Left cardiac atrium (tissue), 4 donors: ENCODE data around the gene ADAMTS19. TPM values are rescaled to one million over a fixed set of nuclear protein-coding genes. Genes with fewer than 3 reads are reported as not detected.
"Not testable (repeated sequence)": the region's sequence is repeated elsewhere in the genome, so short reads cannot be mapped to it uniquely, and the experiment has no call there.

Experiments used
- ATAC-seq, 2 donors: fragments of 200-7000 bp; cut with Tn5 transposase; one replicate each; pipeline ENCODE4 v1.9.1; 2020; ENCODE audit warnings: mild to moderate bottlenecking in 2 of 2, moderate library complexity in 2 of 2
- DNase-seq: peaks from one replicate; pipeline ENCODE4 v3.0.0-alpha.2; 2020
- intact Hi-C, 2 donors: fragments of 100-400 bp; cut with DNase I; formaldehyde crosslinking; loops; one replicate each; pipeline versions ENCODE4 v1.14.1 to v1.15.1; 2022 to 2023
- total RNA-seq, 2 donors: library from RNA; stranded (reverse); fragmentation: NEBNext Ultra II Directional; extraction: Animal tissue kit (Norgen Biotek cat#: 25700); gene quantifications; one replicate each; pipeline ENCODE4 v1.2.1, GENCODE V29; 2021
- donor health status: DM: no; HTN: yes; CAD: no.
- donor health status: DM: no; HTN: yes; CAD: no; lungs with severe emphysema.
- donor health status: DM: yes; HTN: yes; CAD: no.
- donor health status: Dilated cardiomyopathy.

ADAMTS19 gene
- total RNA-seq, 2 donors from 2014 or later = 2.4 to 2.9 TPM

DNA sequence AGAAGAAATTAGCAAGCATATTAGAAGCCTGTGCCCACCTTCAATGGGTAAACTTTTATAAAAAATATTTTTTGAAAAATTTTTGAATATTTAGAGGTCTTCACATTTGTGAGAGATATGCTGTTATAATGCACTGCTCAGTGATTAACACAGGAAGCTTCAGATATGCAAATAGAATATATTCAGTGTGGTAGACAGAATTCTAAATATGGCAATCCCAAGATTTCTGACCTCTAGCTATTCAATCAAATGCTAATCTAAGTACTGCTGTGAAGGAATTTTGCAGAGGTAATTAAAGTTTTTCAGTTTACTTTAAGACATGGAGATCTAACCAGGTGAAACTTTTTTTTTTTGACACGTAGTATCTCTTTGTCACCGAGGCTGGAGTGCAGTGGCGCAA is 103.5 kb downstream of the ADAMTS19 start:
- DNase-seq (no peak), ATAC-seq (no peak)
- intact Hi-C loops = no loop called here

DNA sequence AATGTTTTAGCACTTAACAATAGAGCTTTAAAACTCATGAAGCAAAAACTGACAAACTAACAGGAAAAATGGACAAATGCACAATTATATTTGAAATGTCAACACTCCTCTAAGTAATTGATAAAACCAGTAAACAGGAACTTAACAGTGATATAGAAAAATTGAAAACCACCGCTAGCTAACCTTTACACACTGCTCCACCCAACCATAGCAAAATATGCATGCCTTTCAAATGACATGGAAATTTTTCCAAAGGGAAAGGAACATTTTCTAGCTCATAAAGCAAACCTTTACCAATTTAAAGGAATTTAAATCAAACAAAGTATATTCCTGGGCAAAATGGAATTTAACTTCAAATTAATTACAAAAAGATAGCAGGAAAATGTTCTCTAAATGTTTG is 109.2 kb downstream of the ADAMTS19 start:
- no peak for DNase-seq
- intact Hi-C loops = no loop called here
- no peak for ATAC-seq

DNA sequence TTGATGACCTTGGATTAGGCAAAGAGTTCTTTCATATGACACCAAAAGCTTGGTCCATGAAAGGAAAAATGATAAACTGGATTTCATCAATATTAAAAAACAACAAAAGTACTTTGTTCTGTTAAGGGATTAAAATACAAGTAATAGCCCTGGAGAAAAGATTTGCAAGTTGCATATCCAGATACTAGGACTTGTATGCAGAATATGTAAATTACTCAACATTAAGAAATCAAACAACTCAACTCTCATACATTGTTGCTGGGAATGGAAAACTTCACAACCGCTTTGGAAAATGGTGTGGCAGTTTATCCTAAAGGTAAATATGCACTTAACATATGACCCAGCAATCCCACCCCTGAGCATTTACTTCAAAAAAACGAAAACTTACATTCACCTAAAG is 112.0 kb downstream of the ADAMTS19 start:
- no peak for DNase-seq
- intact Hi-C loops = no loop called here
- ATAC-seq = no peak

DNA sequence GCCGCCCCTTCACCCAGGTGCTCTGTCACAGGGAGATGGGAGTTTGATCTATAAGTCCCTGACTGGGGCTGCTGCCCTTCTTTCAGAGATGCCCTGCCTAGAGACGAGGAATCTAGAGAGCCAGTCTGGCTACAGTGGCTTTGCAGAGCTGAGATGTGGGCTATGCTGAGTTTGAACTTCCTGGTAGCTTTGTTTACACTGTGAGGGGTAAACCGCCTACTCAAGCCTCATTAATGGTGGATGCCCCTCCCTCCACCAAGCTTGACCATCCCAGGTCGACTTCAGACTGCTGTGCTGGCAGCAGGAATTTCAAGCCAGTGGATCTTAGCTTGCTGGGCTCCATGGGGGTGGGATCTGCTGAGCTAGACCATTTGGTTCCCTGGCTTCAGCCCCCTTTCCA is 124.4 kb downstream of the ADAMTS19 start:
- DNase-seq, ATAC-seq, intact Hi-C loops: not testable (repeated sequence)

DNA sequence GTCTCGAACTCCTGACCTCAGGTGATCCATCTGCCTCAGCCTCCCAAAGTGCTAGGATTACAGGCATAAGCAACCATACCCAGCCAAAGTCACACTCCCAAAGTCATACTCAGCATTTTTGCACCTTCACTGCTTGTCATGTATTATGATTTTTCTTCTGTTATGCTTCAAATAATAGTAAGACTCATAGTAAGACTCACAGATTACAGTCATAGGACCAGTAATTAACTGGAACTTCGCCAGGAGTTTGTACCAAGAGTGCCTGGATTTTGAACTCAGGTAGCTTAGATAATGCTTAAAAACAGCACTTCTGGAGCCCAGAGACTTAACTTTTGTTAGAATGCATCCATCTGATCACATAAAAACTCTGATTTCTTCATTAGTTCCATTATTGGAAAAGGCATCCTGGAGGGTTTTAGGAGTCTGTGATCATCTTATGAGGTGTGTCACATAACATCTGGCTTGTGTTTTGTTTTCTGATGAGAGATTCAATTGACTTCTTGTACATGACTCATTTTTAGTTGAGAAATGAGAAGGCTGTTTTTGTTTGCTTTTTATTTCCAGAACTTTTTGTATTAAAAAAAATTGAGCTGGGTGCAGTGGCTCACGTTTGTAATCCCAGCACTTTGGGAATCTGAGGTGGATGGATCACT is 131.5 kb downstream of the ADAMTS19 start:
- ATAC-seq = no peak
- intact Hi-C loops = no loop called here
- no peak for DNase-seq

DNA sequence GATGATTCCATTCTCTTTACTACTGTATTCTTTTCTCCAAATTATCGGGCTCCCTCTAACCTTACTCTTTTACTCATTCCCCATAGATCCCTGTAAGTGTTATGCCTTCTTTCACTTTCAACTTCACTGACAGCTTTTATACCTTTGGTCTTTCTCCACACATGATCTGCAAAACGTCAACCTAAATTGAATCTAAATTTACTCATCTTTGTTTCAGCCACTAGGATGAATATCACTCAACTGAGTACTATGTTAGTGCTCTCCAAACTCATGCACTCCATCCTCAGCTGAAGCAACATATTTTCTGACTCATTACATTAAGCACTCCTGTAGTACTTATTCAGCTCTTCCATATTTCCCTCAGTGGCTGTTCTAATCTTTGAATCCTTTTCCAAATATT is 133.4 kb downstream of the ADAMTS19 start:
- intact Hi-C loops = no loop called here
- DNase-seq = no peak
- no peak for ATAC-seq

DNA sequence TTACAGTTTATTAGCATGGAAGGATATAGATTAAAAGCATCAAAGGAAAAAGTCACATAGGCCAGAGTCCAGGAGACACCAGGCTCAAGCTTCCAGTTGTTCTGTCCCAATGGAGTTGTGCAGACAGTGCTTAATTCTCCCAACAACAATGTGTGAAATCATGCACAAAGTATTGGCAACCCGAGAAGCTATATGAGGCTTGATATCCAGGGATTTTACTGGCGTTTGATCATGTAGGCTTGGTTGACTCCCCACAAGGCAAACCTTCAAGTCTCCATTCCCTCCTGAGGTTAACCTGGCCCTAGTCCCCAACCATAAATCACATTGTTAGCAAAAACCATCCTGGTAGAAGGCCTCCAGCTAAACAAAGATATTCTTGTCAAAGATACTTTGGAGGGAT is 141.5 kb downstream of the ADAMTS19 start:
- no peak for ATAC-seq

DNA sequence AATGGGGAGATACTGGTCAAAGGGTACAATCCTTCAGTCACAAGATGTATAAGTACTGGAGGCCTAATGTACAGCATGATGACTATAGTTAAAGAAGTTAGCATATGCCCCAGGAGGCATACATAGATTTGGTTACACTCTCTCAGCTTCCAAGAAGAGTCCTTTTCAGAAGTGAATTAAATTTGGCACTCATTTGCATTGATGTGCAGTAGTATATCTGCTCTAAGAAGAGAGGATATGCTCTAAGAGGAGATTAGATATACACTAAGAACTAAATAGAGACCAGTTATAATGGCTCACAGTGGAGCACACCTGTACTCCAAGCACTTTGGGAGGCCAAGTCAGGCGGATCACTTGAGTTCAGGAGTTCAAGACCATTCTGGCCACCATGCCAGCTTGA is 148.3 kb downstream of the ADAMTS19 start:
- intact Hi-C loops = no loop called here
- ATAC-seq (no peak), DNase-seq (no peak)

More for the DNA sequence above, 141.5 kb downstream of the ADAMTS19 start:
- DNase-seq = no peak
- intact Hi-C loops = no loop called here

DNA sequence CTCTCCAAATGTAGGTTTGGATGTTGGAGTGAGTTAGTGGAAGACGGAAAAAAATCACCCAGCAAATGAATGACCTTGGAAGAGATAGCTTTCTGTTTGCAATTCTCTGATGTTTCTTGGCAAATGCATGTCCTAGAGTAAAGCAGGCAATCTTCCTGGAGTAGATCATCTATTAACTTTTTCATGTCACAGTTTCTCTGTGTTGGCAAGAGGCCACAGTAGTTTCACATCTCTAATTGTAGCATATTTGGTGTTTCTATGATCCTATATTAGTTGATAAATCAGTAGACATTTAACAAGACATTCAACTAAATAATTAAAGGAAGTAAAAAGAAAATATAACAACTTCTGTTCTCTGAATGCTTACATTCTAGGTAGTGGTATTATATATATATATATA is 149.6 kb downstream of the ADAMTS19 start:
- DNase-seq = no peak
- ATAC-seq = no peak
- intact Hi-C loops = no loop called here

DNA sequence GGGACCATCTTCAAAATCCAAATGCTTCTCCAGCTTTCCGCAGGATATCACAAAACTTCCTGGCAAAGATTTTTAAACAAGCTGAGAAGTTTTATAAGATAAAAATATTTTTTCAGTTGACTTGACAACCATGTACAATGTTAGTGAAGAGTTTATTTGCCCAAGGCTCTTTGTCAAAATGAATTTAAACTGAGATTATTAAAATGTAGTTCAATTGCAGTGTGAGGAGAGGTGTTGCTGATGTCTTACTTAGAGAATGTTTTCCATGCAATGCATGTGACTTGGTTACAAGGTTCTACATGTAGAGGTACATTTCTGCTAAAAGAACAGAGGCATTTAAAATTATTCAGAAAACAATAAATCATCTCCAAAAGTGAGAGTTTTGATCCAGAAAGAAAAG is 156.4 kb downstream of the ADAMTS19 start:
- intact Hi-C loops = no loop called here
- ATAC-seq (no peak), DNase-seq (no peak)

DNA sequence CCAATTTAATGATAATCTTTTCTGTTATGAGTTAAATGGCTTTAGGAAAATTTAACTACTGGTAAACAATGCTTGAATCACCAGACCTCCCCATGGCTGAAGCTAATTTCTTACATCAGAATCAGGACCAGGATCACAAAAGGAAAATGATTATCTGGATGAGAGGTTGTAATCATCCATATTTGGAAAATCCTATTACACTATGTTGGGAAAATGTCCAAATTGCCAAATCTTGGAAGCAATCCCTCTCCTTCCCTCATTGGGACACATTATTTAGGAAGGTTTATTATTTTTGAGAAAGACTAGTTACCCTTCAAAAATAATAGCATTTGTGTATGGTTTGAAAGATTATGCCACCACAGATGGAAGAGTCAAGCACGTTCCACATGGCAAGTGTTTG is 157.1 kb downstream of the ADAMTS19 start:
- DNase-seq (no peak), ATAC-seq (no peak)
- intact Hi-C loops = no loop called here

DNA sequence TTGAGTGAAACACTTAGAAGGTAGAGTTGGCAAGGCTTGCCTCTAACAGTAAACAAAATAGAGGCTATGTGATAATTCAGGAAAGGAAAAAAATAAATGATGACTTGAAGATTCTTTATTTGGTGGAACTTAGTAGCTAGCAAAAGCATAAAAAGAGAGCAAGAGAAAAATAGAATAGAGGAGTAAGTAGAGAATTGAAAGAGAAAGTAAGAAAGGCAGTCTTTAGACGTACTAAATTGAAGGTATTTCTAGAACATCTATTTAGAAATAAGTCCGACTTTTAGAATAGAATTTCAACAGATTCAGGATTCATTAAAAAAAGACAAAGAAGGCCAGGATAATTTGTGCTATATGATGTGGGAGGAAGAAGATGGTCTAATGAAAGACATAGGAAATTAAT is 159.7 kb downstream of the ADAMTS19 start:
- ATAC-seq (no peak), DNase-seq (no peak)
- intact Hi-C loops = no loop called here

DNA sequence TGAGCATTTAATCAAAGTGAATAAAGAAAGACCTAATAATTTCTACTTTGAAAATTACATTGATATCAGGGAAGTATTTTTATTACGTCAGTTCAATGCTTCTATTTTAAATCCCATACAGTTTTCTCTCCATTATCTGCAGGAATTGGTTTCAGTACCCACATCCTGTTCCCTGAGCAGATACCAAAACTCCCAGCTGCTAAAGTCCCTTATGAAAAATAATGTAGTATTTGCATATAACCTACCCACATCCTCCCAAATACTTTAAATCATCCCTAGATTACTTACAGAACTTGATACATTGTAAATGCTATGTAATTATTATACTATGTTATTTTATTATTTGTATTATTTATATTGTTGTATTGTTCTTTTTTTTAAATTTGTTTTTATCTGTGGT is 162.4 kb downstream of the ADAMTS19 start:
- DNase-seq (no peak), ATAC-seq (no peak)
- intact Hi-C loops = no loop called here

DNA sequence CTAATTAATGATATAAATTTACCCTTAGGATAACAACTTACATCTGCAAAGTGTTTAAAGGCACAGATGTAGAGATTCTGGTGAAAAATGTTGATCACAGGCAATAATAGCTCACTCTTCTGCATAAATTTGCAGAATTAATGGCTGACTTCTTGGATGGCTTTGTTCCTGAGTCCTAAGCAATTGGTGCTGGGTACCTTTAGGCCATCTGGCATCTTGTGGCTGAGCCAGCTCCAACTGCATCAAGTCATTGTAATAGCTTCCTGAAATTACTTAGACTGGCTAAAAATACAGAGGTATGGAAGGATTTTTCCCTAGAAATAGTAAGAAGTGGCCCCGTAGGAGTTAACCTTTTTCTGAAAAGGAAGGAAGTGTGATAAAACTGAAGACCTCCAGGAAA is 169.5 kb downstream of the ADAMTS19 start:
- DNase-seq = no peak
- ATAC-seq = no peak
- intact Hi-C loops = no loop called here

DNA sequence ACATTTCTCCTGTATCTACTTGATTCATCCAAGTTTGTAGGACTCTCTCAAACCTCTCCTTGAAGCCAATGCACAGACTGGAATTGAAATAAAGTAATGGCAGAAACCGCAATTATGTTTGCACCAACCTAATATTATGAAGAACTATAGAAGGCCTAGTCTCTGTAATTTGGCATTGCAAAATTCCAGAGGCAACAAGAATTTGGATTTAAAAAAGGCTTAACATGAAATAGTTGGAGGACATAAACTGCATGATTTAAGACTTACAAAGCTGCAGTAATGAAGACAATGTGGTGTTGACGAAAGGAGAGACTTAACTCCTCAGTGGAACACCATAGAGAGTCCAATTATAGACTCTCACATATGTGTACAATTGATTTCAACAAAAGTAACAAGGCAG is 170.0 kb downstream of the ADAMTS19 start:
- intact Hi-C loops = no loop called here
- no peak for DNase-seq
- ATAC-seq = no peak

DNA sequence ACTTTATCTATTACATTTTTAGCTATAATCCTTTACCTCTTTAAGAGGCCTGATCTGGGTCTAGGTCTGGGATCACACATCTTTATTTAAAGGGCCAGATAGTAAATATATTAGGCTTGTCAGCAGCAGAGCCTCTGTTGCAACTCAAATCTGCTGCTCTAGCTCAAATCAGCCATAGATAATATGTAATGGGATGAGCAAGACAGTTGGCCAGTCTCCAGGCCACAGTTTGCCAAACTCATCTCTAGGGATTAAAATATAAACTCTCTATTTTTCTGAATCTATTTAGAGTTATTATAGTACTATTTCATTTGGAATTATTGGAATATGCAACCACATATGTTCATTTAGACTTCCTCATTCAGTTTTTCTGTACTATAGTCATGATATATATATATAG is 171.9 kb downstream of the ADAMTS19 start:
- ATAC-seq = no peak
- intact Hi-C loops = no loop called here
- DNase-seq = no peak

DNA sequence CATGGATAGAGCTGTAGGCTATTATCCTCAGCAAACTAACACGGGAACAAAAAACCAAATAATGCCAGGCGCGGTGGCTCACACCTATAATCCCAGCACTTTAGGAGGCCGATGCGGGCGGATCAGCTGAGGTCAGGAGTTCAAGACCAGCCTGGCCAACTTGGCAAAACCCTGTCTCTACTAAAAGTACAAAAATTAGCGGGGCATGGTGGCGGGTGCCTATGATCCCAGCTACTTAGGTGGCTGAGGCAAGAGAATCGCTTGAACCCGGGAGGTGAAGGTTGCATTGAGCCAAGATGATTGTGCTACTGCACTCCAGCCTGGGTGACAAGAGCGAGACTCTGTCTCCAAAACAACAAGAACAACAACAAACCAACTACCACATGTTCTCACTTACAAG is 177.4 kb downstream of the ADAMTS19 start:
- ATAC-seq, DNase-seq, intact Hi-C loops: not testable (repeated sequence)

DNA sequence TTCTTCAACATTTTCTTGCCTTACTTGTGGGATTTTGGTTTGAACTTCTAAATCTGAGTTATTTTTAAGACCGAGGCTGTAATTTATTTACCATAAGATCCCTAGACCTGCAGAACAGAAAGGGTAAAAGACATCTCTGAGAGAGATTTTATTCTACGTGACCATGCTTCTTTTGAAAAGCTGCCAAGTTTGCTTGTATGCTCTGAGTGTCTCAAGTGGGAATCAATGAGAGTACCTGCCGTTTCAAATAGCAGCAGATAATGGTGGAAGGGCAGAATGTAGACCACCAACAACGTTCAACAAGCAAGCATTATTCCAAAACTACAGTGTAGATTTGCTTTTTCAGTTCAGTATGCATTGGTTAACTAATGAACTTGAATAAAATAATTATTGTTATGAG is 179.2 kb downstream of the ADAMTS19 start:
- intact Hi-C loops = no loop called here
- DNase-seq = no peak

DNA sequence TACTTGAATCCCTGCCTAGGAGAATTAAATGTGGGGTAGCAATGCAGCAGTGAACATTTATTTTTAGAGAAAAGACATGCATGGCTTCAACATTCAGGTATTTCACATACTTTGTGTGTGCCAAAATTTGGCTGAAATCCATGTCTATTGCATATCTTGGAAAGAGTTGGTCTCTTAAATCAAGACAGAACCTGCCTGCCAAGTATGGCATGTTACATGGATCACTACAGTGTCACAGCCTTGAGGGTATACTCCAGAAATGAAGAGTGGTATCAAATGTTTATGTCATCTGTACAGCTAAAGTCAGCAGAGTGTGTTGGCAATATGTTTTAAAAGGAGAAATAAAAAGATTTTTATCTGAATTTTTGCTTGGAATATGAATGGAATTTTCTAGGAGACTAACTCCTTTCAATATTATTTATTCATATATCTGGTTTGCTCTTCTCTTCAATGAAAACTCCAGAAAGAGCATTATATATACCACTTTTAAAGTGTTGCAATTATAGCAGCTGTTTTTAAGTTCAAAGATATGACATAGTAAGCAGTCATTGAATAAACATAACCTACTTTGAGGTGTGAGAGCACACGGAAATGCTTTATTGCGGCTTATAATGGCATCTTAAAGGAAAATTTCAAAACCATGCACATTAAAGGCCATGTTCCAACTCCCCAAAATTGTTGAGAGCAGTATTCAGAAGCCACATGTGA is 192.4 kb downstream of the ADAMTS19 start:
- DNase-seq = no peak
- intact Hi-C loops = no loop called here

More for the DNA sequence above, 179.2 kb downstream of the ADAMTS19 start:
- no peak for ATAC-seq

DNA sequence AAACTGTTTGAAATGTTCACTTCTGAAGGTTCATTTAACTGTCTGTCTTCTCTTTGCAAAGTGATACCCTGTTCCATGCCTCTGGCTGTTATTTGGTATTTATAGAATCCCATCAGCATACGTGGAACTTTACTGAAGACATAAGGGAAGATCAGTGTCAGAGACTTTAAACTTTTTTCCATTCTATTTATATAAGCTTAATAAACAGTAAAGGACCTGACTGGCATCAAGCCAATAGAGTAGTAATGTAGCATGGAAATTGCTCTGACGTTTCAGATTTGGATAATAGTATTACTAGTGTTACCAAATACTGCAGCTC is 192.9 kb downstream of the ADAMTS19 start:
- intact Hi-C loops = no loop called here
- ATAC-seq = no peak
- DNase-seq = no peak

More for the DNA sequence above, 192.4 kb downstream of the ADAMTS19 start:
- ATAC-seq = no peak

DNA sequence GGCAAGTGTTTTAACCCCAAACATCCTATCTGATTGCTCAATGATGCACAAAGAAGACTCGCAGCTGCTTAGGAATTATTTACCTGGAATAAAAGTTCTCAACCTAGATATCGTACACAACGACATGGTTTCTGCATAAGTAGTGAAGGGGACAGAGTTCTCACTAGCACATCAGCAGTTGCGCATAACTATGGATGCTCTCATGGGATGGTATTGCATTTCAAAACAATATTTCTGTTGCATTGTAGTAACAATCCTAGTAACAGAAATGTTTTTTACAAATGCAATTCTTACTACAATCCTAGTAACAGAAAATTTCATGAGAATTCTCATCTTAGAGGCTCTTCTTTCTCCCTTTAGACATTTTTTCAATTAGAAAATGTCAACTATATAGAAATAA is 193.3 kb downstream of the ADAMTS19 start:
- intact Hi-C loops = no loop called here
- DNase-seq (no peak), ATAC-seq (no peak)
